Measurements from ENCODE around the gene ZNF343. TPM values are rescaled to one million over a fixed set of nuclear protein-coding genes. Genes with fewer than 3 reads are reported as not detected.

Gene ZNF343
- 10 to 100 TPM in 3 of 4 donors, 1 to 10 TPM in 1; 7.9 to 19.2 (median 13.5) TPM for total RNA-seq

DNA sequence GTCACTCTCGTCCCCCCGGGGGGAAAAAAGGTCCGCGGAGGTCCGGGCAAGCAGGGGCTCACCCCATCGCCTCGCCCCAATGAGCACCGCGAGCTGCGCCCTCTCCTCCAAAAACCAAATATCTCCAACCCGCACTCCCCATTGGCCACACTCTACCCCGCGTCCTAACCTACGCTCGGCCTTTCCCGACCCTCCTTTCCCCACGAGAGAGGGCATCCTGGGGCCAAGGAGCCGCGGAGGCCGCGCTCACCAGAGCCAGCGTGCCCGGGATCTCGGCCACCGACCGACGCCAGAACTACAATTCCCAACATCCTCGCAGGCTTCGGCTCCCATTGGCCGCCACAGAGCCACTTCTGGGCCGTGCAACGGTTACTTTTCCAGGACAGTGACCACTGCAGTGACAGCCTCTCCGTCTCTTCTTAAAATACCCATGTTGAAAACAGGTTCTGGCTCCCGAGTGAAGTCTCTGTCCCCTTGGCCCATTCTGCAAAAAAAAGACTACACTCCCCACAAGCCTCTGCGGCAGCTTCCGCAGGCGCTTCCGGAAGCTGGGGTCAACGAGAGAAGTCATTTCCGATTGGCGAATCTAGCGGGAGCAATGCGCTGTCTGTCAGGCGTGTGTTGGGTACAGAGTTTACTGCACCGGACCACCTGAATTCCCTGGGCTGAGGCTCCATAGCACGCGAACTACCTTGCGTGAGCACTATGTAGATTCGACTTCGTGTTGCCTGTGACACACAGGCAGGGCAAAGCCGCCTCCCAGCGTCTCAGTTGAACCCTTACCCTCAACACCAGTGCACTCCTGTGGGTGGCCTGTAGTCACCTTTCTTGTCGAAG, at the start of gene ZNF343:
TSS of gene ZNF343 (minus strand) at position 285 of the 837 bp plus-strand sequence. CDS start 15,020 bp downstream, outside the sequence.
- TF ChIP-seq EP300 (IDR thresholded peaks at IDR 0.05) (no peak), POLR2A (IDR thresholded peaks at IDR 0.05) (peak in 1 of 2 donors; percentile 22), POLR2AphosphoS5 (IDR thresholded peaks at IDR 0.05) (peak in 1 of 3 donors; percentile 6)
- TF ChIP-seq, protein P1, sequence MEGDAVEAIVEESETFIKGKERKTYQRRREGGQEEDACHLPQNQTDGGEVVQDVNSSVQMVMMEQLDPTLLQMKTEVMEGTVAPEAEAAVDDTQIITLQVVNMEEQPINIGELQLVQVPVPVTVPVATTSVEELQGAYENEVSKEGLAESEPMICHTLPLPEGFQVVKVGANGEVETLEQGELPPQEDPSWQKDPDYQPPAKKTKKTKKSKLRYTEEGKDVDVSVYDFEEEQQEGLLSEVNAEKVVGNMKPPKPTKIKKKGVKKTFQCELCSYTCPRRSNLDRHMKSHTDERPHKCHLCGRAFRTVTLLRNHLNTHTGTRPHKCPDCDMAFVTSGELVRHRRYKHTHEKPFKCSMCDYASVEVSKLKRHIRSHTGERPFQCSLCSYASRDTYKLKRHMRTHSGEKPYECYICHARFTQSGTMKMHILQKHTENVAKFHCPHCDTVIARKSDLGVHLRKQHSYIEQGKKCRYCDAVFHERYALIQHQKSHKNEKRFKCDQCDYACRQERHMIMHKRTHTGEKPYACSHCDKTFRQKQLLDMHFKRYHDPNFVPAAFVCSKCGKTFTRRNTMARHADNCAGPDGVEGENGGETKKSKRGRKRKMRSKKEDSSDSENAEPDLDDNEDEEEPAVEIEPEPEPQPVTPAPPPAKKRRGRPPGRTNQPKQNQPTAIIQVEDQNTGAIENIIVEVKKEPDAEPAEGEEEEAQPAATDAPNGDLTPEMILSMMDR (IDR thresholded peaks at IDR 0.05), result no peak
- DNase-seq (ENCODE audit: low spot score in 2 of 2), result peak; percentile 86 to 89
- peaks cover 18% of the 10 kb centered on the region for H3K4me1 ChIP-seq
- under 1% methylated on average over 37 of the region's 53 CpGs for WGBS
- H3K9me3 ChIP-seq, result no peaks in the 10 kb centered on the region
- H3K27ac ChIP-seq, result peak within 1 kb of the TSS; percentile 80
- no peaks in the 10 kb centered on the region for H3K27me3 ChIP-seq
- no peaks in the 10 kb centered on the region for H3K36me3 ChIP-seq
- peak within 1 kb of the TSS; percentile 79 for H3K4me3 ChIP-seq

DNA sequence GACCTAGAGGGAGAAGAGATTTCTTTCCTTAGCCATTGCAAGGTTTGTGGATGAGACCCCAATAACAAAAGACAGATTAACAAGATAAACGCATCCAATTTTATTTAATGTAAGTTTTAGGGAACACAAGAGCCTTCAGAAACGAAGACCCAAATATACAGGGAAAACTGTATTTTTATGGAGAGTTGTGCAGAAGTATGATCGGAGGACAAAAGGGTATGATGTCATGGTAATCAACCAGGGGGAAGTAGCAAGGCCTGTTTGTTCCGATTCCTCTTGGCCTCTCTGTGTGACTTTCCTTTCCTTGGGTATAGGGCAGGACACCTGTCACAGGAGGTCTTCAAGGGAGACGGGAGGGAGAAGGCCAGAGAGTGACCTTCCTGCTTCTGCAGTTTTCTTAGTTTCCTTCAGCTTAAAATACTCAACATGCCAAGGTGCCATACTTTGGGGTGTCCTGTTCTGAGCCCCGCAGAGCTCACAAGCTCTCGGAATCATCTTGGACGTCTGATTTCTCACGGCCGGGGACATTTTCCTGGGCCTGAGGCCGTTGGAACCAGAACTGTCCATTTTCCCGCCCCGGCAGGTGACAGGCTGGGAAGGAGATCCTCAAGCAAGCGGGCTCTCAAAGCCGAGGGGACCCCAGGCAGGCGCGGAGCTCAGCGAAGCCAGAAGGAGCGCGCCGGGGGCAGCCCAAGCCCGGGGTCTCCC, 49.3 kb upstream of the ZNF343 start:
- no peak for DNase-seq (ENCODE audit: low spot score in 2 of 2)
- Histone ChIP-seq H3K4me1 (peaks cover 11% of the 10 kb centered on the region), H3K27ac (no peak overlapping the region), H3K27me3 (peaks cover 73% of the 10 kb centered on the region), H3K9me3 (no peaks in the 10 kb centered on the region), H3K4me3 (peak overlapping the region; percentile 44), H3K36me3 (no peaks in the 10 kb centered on the region)
- 28% methylated on average over 21 of the region's 22 CpGs for WGBS
- TF ChIP-seq POLR2A (IDR thresholded peaks at IDR 0.05), result no peak
- TF ChIP-seq, protein P1 (IDR thresholded peaks at IDR 0.05), result no peak
- no peak for TF ChIP-seq EP300 (IDR thresholded peaks at IDR 0.05)
- TF ChIP-seq POLR2AphosphoS5 (IDR thresholded peaks at IDR 0.05), result no peak

DNA sequence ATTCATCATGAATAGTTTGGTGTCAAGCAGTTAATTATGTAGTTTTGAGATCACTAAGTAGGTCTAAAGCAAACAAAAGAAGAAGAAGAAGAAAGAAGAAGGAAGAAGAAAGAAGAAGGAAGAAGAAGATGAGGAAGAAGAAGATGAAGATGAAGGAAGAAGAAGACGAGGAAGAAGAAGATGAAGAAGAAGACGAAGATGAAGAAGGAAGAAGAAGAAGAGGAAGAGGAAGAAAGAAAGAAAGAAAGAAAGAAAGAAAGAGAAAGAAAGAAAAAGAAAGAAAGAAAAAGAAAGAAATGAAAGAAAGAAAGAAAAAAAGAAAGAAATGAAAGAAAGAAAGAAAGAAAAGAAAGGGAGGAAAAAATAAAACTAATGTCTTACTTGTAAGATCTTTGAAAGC, 36.9 kb upstream of the ZNF343 start:
- no peaks in the 10 kb centered on the region for H3K4me1 ChIP-seq
- peaks cover 37% of the 10 kb centered on the region for H3K27me3 ChIP-seq
- no peaks in the 10 kb centered on the region for H3K36me3 ChIP-seq
- WGBS, result 88% methylated on average over 2 of the region's 2 CpGs
- no peak overlapping the region for H3K27ac ChIP-seq
- DNase-seq (ENCODE audit: low spot score in 2 of 2), result no peak
- TF ChIP-seq, protein P1 (IDR thresholded peaks at IDR 0.05), result no peak
- no peak for TF ChIP-seq POLR2A (IDR thresholded peaks at IDR 0.05)
- no peak for TF ChIP-seq EP300 (IDR thresholded peaks at IDR 0.05)
- no peak for TF ChIP-seq POLR2AphosphoS5 (IDR thresholded peaks at IDR 0.05)
- H3K4me3 ChIP-seq, result no peak overlapping the region
- H3K9me3 ChIP-seq, result no peaks in the 10 kb centered on the region

DNA sequence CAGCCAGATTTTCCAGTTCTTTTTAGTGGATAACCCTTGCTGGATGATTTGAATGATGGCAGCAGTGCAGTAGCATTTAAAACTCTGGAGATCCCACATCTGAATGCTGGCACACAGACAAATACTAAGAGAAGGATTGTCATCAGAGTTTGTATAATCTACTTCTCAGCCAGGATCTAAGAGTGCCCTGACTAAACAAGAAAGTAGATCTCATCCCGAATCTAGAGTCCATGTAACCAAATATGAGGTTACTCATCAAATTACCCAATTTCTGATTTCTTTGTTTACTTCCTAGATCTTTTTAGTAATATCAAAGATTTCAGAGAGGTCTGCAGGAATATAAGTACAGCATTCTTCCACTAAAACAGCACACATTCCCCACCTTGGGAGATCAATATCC, 35.5 kb upstream of the ZNF343 start:
- Histone ChIP-seq H3K4me3 (no peak overlapping the region), H3K27ac (no peak overlapping the region), H3K9me3 (no peaks in the 10 kb centered on the region), H3K27me3 (peaks cover 32% of the 10 kb centered on the region), H3K4me1 (no peaks in the 10 kb centered on the region), H3K36me3 (no peaks in the 10 kb centered on the region)
- DNase-seq (ENCODE audit: low spot score in 2 of 2), result no peak
- 75% methylated on average over 1 of the region's 1 CpG for WGBS
- TF ChIP-seq, protein P1 (IDR thresholded peaks at IDR 0.05), result no peak
- TF ChIP-seq POLR2A (IDR thresholded peaks at IDR 0.05) (no peak), EP300 (IDR thresholded peaks at IDR 0.05) (no peak), POLR2AphosphoS5 (IDR thresholded peaks at IDR 0.05) (no peak)

DNA sequence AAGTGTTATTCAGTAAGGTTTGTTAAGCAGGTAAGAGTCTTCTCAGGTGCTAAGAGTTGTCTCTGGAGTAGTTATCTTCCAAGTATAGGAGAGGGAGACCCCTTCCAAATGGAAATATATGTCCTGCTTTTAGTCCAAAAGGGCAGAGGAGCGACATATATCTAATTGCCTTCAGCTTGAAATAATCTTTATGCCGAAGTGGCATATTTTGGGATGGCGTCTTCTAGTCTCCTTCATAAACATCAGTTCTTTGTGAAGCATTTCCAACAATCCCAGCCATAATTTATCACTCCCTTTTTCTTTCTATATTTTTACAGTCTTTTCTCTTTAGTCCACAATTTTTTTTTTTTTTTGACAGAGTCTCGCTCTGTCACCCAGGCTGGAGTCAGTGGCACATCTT, 33.6 kb upstream of the ZNF343 start:
- H3K4me1 ChIP-seq, result no peaks in the 10 kb centered on the region
- no peak for DNase-seq (ENCODE audit: low spot score in 2 of 2)
- H3K27me3 ChIP-seq, result peaks cover 40% of the 10 kb centered on the region
- H3K27ac ChIP-seq, result no peak overlapping the region
- H3K36me3 ChIP-seq, result no peaks in the 10 kb centered on the region
- no peaks in the 10 kb centered on the region for H3K9me3 ChIP-seq
- WGBS, result 88% methylated on average over 4 of the region's 4 CpGs
- TF ChIP-seq, protein P1 (IDR thresholded peaks at IDR 0.05), result no peak
- TF ChIP-seq EP300 (IDR thresholded peaks at IDR 0.05), result no peak
- TF ChIP-seq POLR2A (IDR thresholded peaks at IDR 0.05), result no peak
- TF ChIP-seq POLR2AphosphoS5 (IDR thresholded peaks at IDR 0.05), result no peak
- no peak overlapping the region for H3K4me3 ChIP-seq
